ENCODE data around the gene ACVR1. TPM values are rescaled to one million over a fixed set of nuclear protein-coding genes. Genes with fewer than 3 reads are reported as not detected.
"Not testable (repeated sequence)": the region's sequence is repeated elsewhere in the genome, so short reads cannot be mapped to it uniquely, and the experiment has no call there.

The ACVR1 gene
- total RNA-seq, 1 donor from 2014 or later = 47.6 TPM

- no peak for DNase-seq (ENCODE audit: low spot score)
Measured at GRCh38 chr2:157830266-157830665, 45.9 kb downstream of the ACVR1 start.

GRCh38 chr2:157827377-157827776 is 48.8 kb downstream of the ACVR1 start:
- no peak for DNase-seq (ENCODE audit: low spot score)

GRCh38 chr2:157826644-157827043 is 49.5 kb downstream of the ACVR1 start:
- not testable (repeated sequence) for DNase-seq (ENCODE audit: low spot score)

- no peak for DNase-seq (ENCODE audit: low spot score)
Measured at GRCh38 chr2:157825885-157826284, 50.2 kb downstream of the ACVR1 start.

- no peak for DNase-seq (ENCODE audit: low spot score)
Measured at GRCh38 chr2:157822993-157823392, 53.1 kb downstream of the ACVR1 start.

- no peak for DNase-seq (ENCODE audit: low spot score)
Measured at GRCh38 chr2:157822533-157822932, 53.6 kb downstream of the ACVR1 start.

GRCh38 chr2:157821519-157822131 is 54.5 kb downstream of the ACVR1 start:
- no peak for DNase-seq (ENCODE audit: low spot score)

- DNase-seq (ENCODE audit: low spot score) = no peak
Measured at GRCh38 chr2:157820193-157820592, 55.9 kb downstream of the ACVR1 start.

- no peak for DNase-seq (ENCODE audit: low spot score)
Measured at GRCh38 chr2:157819761-157820160, 56.4 kb downstream of the ACVR1 start.

- no peak for DNase-seq (ENCODE audit: low spot score)
Measured at GRCh38 chr2:157818227-157818626, 57.9 kb downstream of the ACVR1 start.

- DNase-seq (ENCODE audit: low spot score) = no peak
Measured at GRCh38 chr2:157815421-157815820, 60.7 kb downstream of the ACVR1 start.

GRCh38 chr2:157813467-157813866 is 62.7 kb downstream of the ACVR1 start:
- DNase-seq (ENCODE audit: low spot score) = no peak

GRCh38 chr2:157810037-157810436 is 66.1 kb downstream of the ACVR1 start:
- DNase-seq (ENCODE audit: low spot score) = no peak

GRCh38 chr2:157809212-157809611 is 66.9 kb downstream of the ACVR1 start:
- no peak for DNase-seq (ENCODE audit: low spot score)

- DNase-seq (ENCODE audit: low spot score) = no peak
Measured at GRCh38 chr2:157808421-157808820, 67.7 kb downstream of the ACVR1 start.

- no peak for DNase-seq (ENCODE audit: low spot score)
Measured at GRCh38 chr2:157806426-157807077, 69.6 kb downstream of the ACVR1 start.

GRCh38 chr2:157805519-157805918 is 70.6 kb downstream of the ACVR1 start:
- no peak for DNase-seq (ENCODE audit: low spot score)

GRCh38 chr2:157804355-157804754 is 71.8 kb downstream of the ACVR1 start:
- no peak for DNase-seq (ENCODE audit: low spot score)

GRCh38 chr2:157803952-157804351 is 72.2 kb downstream of the ACVR1 start:
- no peak for DNase-seq (ENCODE audit: low spot score)

GRCh38 chr2:157803476-157803875 is 72.7 kb downstream of the ACVR1 start:
- no peak for DNase-seq (ENCODE audit: low spot score)

- no peak for DNase-seq (ENCODE audit: low spot score)
Measured at GRCh38 chr2:157800838-157801495, 75.2 kb downstream of the ACVR1 start.

GRCh38 chr2:157793053-157793612 is 83.0 kb downstream of the ACVR1 start:
- DNase-seq (ENCODE audit: low spot score) = no peak
